ENCODE measurements around the gene ZNRF3.

DNA sequence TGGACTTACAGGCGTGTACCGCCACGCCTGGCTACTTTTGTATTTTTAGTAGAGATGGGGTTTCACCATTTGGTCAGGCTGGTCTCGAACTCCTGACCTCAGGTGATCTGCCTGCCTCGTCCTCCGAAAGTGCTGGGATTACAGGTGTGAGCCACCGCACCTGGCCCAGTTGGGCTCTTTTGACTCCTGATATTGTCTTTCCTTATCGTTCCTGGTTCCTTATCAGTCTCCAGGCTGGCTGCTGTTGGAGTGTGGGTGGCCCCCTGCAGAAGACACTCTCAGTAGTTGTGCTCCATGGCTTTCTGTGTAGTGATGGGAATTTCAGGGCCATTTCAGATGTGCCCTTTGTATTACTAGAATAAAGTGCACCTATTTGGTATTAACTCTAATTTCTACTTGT lies 123.0 kb downstream of the ZNRF3 start:
- TF ChIP-seq EZH2 (IDR thresholded peaks at IDR 0.05): no peak
- TF ChIP-seq, protein P1, sequence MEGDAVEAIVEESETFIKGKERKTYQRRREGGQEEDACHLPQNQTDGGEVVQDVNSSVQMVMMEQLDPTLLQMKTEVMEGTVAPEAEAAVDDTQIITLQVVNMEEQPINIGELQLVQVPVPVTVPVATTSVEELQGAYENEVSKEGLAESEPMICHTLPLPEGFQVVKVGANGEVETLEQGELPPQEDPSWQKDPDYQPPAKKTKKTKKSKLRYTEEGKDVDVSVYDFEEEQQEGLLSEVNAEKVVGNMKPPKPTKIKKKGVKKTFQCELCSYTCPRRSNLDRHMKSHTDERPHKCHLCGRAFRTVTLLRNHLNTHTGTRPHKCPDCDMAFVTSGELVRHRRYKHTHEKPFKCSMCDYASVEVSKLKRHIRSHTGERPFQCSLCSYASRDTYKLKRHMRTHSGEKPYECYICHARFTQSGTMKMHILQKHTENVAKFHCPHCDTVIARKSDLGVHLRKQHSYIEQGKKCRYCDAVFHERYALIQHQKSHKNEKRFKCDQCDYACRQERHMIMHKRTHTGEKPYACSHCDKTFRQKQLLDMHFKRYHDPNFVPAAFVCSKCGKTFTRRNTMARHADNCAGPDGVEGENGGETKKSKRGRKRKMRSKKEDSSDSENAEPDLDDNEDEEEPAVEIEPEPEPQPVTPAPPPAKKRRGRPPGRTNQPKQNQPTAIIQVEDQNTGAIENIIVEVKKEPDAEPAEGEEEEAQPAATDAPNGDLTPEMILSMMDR (IDR thresholded peaks at IDR 0.05): no peak
